Measurements from ENCODE around the gene TBC1D21.
A peak's percentile ranks its signal among the peaks of the same experiment; 100 is the strongest.

Gene TBC1D21

DNA sequence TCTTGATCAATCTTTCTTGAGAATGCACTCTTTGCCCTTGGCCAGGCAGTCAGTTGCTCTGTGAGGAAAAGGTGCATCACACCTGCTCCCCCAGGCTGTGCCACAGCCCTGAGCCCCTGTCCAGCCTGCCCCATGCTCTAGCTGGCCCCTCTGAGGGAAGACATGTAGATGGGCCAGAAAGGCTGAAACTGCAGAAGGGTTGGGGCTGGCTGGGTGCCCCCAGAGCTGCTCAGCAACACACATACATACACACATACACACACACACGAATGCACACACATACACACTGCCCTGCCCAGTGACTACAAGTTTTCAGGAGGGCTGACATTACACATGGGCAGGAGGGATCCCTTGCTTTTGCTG lies 16.4 kb downstream of the TBC1D21 start:
- no peak for DNase-seq

DNA sequence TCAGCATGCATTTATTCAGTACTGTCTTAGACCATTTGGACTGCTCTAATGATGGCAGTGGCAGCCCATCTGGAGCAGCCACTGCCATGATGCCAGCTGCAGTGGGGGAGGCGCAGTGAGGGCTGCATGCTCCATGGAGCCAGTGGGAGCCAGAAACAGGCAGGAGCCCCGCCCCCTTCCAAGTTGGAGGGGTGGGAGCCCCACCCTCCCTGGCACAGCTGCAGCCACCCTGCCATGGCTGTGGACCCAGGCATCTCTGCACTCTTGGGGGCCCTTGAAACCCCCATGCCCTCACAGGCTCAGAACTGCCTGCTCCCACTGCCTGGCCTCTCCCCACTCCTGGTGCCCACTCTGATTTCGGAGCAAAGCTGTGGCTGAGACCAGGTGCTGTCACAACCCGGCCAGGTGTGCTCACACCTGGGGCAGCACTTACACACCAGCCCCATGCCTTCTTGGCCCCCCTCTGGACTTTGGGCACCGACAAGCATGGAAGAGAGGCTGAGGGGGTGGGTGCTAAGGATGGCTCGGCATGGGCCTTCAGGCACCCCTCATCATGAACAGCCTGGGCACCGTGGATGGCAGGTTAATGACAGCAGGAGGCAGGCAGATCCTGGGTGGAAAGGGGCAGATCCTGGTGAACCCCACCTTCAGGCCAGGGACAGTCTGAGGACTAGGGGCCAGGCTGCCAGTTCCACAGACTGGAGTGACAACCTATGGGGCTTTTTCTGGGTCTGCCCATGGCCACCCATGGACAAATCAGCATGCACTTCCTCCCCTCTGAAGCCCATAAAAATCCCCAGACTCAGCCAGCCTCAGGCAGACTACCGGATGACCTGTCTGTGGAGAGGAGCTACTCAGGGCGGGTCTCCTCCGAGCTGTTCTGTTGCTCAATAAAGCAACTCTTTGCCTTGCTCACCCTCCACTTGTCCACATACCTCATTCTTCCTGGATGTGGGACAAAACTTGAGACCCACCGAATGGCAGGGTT lies 18.3 kb downstream of the TBC1D21 start:
- no peak for DNase-seq

DNA sequence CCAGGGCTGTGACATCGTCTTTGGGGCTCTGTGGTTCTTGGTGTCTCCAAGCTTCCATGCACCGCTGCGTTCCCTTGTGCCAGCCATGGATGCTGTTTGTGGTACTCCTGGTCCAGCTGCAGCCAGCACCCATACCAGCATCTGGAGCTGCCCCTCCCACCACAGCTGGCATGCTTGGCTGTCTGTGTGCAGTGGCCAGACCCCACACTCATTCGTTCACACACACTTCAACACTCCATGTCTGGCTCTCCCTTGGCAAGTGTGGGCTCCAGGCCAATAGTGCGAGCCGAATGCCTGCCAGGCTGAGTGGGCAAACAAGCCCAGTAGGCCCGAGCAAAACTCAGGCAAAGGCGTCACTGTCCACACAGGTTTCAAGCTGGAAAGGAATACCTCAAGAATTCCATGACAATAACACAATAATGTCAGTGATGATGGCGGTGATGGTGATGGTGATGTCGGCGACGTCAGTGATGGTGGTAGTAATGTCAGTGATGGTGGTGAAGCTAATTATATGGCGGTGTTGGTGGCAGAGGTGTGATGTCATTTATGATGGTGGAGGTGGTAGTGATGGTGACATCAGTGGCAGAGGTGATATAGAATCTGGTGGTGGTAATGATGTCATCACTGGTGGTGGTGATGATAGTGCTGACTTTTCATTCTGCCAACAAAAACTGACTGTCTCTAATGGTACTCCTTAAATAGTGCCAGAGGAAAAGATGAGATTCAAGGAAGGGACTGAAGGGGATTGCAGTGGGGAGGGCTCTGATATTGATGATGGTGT lies 19.3 kb downstream of the TBC1D21 start:
- no peak for DNase-seq

DNA sequence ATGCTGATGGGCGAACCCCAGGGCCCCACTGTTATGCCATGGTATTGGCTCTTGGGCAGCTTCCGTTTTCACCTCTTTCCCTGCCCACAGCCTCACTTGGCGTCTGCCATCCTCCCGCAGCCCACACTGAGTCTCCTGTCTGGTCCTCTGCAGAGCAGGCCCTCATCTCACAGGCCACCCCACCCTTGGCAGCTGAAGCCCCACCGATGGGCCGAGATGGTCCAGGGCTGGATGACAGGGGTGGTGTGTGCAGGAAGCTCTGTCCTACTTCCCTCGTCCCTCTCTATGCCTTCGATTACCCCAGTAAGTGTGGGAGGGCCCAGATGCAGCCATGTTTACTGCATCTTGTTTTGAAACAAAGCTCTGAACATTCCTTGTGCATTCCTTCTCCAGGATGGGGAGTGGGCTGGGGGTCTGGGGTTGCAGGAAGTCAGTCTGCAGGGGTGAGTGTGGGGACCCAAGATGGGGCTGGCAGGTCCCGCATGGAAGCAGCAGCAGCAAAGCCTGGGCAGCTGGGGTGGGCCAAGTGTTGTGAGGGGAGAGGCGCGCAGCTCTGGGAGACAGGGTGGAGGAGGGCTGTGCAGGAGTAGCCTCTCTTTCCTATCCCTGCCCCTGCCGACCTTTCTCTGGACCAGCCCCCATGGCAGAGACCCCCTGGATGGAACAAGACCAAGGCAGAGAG lies 20.9 kb downstream of the TBC1D21 start:
- DNase-seq = no peak

DNA sequence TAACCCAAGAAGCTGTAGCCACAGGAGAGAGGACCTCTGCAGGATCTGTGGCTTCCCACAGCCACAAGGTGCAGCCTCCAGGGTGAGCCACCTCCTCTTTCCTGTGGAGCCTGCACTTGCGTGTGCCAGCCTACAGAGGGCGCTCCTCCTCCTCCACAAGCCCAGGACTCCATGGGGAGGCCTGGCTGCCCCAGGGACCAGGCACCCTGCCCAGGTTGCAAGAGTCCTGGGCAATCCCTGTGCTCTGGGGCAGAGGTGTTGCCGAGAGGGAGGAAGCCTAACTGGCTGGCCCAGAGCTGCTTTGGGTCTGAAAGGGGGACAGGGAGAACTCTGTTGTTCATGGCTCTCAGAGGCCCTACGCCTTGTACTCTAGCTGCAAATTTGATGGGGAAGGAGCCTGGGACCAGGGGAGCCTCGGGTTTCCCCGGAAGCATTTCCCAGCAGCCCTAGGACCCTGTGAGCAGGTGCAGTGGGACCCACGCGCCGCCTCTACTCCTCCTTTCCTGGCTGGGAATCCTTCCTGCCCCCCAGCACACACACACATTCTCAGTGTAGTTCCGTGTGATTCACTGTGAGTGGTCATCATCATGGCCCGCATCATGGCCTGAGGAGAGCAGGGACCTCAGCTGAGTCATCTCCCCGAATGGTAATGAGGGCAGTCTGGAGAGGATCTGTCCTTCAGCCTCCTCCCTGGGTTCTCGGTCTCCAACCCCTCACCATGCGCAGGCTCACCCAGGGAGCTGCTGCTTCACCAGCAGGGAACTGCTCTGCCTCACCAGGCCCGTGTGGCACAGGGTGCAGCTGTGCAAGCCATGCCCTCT lies 24.3 kb downstream of the TBC1D21 start:
- DNase-seq = peak; percentile 21 to 27

DNA sequence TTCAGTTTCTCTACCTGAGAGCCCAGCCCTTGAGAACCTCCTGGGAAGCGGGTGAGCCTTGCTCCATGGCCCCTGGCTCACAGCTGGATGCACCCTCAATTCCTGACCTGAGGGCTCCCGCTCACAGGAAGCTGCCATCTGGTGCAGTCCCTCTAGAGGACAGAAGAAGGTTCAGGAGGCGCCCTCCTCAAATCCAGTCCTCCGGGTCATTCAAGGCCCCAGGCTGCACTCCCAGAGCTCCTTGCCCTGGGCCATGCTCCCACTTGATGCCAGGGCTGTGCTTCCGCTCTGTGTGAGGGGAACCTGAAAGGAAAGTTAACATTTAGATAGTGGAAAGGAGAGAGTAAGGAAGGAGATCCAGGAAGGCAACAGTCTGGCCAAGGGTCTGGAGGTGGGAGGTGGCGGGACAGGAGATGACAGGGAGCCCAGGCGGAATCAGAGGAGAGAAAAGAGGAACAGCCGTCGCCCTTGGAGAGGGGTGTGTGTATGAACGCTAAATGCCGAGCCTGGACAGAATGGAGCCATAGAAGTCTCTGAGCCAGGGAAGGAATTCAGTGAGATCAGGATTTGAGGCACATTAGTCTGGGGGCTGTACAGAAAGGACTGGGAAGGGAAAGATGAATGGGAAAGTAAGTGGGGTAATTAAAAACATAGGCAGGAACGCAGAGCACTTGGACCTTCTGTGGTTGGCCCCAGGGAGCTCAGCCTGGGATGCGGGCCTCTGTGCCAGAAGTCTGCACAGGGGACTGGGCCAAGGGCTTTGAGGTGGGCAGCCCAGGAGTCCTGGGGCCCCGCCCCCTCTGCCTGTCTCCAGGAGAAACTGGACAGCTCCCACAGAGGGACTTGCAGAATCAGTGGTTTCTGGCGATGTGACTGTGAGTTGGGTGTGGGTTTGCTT lies 26.1 kb downstream of the TBC1D21 start:
- no peak for DNase-seq

DNA sequence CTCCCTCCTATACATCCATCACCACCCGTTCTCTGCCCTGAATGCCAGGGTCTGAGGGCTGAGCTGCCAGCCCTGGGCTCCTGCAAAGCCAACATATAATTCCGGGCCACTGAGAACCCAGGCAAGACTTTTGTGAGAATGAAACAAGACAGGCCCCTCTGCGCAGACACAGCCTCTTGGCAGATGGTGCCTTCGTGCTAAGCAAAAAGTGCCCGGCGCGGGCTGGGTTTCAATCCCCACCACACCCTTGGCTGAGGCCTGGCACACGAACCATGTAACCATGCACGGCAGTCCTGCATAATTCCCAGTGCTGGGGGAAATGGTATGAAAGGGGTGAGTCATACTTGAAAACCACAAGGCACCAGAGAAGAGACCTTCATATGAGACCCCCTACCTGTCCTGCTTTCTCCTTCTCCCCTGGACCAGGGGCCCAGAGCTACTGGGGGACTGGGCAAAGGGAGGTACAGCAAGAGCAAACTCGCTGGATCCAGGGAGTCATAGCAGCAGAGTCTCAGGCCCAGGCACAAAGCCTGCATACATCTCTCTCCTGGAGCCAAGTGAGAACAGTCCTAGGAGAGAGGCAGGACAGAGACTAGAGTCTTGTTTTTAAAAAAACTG lies 26.8 kb downstream of the TBC1D21 start:
- no peak for DNase-seq

DNA sequence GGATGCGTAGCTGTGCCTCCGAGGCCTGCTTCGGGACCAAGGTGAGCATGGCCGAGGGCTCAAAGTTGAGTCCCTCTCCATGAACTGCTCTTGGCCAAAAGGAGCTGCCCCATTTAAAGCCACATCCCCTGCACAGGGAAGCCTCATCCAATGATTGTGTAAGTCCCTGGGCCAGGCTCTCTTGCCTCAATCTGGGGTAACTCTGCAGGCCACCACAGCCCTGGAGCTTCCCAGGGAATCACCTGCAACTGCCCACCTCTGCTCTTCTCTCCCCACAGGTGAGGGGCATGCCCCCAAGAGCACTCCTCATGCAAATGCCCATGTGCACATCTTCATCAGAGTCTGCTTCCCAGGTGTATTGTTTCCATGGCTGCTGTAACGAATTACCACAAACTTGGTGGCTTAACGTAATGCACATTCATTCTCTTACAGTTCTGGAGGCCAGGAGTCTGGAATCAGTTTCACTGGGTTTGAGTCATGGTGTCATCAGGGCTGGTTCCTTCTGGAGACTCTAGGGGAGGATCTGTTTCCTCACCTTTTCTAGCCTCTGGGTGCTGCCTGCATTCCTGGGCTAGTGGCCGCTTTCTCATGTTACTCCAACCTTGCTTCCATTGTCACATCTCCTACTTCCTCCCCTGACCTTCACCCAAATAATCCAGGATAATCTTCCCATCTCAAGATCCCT lies 27.9 kb downstream of the TBC1D21 start:
- no peak for DNase-seq

DNA sequence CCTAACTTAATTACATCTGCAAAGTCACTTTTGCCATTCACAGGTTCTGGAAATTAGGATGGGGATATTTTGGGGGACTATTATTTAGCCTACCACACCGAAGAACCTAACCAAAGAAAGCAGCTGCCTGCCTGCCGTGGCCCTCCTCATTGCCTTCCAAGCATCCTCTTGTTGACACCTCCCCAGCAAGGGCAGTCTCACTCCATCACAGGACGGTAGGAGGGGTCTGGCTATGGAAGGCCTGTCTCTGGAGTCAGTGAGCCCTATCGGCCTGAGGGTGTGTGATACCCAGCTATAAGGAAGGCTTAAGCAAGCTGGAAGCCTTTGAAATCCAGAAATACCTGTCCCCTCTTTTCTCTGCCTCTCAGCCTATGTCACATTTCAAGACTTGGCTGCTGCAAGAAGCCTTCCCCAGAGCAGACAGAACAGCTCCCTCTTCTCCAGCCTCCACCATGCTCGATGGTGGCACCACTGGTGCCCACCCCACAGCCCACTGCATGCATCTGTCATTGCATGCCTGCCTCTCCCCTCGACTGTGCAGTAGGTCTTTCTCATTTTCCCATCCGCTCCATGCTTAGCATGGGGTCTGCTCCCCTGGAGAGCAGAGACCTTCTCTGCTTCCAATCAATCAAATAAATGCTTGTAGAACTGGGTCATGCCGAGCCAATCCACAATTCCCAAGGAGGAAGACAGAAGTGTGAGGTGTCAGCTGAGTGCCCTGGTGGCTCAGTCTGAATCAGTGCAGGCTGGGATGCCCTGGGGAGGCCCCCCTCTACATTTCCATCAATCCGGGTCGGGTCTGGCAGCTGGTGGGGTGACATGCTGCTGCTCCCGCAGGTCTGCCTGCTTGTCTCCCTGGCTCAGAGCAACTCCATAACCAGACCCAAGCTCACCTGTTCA lies 29.0 kb downstream of the TBC1D21 start:
- DNase-seq = no peak

DNA sequence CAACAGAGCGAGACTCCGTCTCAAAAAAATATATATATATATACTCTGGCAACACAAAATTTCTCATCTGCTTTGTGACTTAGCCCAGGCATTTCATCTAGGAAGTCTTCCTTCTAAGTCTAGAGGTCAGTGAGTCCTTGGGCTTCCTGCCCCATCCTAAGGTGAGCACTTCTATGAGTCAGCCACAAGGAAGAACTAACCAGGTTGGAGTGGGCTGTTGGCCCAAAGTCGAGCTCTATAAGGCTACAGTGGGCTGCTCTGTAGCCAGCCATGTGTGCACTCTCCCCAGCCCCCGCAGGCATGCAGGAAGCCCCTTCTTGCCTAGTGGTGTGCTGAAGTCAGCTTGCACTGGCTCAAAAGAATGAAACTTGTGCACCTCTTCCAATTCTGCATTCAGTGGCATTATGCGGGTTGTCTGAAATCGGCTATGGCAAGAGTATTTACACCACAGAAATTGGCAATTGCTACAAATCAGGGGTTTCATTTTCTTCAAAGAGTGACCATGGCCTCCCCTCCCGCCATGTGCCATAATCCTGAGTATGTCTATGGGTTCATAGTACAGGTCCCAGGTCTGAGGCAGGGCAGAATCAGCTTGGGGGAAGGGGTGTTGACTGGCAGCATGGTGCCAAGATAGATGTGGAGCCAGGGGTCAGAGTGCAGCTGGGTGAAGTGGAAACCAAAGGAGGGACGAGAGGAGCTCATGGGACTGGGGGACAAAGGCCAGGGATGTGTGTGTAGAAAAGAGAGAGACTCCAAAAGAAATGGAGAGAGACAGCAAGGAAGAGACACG lies 30.9 kb downstream of the TBC1D21 start:
- no peak for DNase-seq

DNA sequence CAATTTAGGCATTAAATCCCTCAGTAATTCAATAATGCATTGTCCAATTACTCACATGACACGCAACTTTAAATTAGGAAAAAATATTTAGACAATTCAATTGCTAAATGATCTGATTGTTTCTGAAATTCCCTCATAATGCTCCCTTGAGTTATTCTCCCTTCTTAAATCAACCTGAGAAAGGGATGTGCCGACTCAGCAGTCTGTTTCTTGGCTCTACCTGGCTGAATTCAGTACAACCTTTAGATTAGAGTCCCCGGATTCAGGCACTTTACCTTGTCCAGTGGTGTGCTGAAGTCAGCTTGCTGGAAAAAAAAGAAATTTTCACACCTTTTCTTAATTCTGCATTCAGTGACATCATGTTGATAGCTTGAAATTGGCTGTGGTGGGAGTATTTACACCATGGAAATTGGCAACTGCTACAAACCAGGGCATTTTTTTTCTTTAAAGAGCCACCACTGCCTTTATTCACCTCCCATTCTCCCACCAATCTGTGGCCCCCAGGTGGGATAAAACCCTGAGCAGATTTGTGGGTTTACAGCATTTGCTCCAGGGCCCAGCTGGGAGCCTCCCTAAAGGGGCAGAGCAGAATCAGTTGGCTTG lies 32.0 kb downstream of the TBC1D21 start:
- no peak for DNase-seq

DNA sequence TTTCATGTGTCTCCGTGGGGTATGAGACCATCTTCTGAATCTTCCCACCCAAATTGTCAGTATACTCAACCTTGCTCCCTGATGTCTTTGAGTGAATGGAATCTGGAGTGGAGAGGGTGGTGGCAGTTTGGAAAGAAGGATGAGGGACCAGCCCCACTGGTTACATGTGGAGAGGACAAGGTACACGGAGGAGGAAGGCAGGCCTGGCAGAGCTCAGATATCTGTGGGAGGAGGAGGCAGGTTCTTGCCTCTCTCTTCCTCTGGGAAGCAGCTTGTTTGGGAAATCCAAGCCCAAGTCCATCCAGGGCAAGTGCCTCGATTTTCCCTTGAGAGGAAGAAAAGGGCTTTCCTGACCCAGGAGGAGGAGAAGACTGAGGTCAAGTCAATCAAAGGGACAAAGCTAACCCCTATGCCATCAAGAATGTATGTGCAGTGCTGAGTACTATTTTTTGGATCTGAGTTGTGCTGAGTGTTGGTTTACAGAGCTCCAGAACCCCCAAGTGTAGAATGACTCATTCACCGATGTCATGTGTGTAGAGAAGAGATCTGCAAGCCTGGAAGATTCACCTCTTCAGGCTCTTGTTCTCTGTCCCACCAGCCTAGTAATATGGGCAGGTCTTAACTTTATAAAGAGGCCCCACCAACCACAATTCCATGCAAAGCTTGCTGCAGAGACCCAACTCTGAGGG lies 33.1 kb downstream of the TBC1D21 start:
- DNase-seq = no peak

DNA sequence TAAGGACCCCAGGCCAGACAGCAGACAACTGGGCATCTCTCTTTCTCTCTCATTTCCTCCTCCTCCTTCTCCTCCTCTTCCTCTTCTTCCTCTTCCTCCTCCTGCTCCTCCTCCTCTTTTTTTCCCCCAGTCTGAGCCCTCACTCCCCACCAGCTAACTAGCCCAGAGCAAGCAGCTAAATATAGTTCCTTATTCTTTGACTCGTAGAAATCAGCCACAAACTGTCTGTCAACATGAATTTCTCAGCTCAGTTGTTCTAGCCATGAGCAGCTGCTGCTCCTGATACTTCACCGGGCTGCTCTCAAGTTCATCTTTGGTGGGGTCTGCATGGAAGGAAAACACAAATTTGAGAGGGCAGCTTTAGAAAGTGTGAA lies 33.7 kb downstream of the TBC1D21 start:
- DNase-seq = no peak

DNA sequence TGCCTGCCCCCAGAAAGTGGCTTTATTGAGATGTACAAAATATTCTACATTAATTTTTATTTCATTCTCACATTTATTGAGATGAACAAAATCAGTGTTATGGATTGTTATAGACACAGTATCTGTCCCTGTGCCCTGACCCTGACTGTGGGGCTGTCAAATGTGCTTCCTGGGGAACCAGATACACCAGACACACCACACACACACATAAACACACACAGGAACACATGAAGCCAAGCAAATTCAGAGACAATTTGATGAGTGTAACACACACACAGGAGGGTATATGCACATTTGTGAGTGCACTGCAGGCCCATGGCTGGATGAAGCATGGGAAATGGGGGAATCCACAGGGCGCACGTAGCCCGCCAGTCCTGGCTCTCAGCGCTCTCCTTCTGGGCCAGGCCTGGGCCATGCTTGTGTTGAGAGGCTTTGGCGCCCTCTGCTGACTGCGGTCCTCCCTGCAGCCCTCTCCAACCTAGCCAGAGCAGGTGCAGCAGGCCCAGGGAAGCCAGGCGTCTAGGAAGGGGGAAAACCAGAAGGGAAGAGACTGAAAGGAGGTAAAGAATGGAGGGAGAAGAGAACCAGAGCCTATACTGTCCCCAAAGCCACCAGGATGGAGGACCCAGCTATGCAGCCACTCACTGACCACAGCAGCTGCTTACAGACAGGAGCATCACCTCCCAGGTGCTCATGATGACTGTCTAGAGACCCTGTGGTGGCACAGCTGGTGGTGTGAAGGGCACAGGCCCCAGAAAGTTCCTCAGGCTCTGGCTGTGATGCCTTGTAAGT lies 34.9 kb downstream of the TBC1D21 start:
- peak; percentile 55 to 74 for DNase-seq

DNA sequence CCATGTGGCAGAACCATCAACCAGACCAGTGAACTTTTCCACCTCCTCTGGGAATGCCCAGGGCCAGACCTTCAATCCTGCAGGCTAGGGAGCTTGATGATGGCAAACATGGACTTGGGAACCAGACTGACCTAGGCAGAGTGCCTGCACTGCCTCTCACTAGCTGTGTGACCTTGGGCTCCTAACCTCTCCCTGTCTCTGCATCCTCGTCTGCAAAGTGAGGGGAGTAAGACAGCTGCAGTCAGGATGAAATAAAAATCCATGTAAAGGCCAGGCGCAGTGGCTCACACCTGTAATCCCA lies 35.4 kb downstream of the TBC1D21 start:
- DNase-seq = no peak

DNA sequence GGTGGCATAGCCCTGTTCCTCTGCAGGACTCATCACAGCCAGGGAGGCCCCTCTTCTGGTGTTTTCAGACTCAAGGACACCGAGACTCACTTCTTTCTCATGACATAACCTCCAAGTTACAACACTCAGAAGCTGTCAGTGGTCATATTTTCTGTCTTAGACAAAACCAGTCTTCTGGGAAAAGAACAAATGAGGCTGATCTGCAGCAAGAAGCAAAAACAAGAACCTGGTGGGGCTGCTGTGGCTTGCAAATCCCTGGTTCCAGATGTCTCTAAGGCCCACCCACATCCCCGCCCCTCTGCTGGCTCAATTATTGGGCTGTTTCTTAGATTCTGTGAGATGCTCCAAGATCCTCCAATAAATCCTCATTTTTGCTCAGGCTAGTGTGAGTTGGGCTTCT lies 36.3 kb downstream of the TBC1D21 start:
- no peak for DNase-seq

All from stimulated activated CD4-positive, alpha-beta T cell treated with anti-CD3 and anti-CD28 coated beads, Interleukin-4, amount 100 ng/mL, for 4 hours (primary cell).